HepG2 (cell line): Measurements from ENCODE around the gene CISD3. TPM values are rescaled to one million over a fixed set of nuclear protein-coding genes. Genes with fewer than 3 reads are reported as not detected.

Experiments
- ADNP ChIP-seq: sonication (generic); formaldehyde crosslinking; IDR thresholded peaks from 2 replicates; pipeline ENCODE4 v1.4.0; 2020; ENCODE audit warnings: missing genetic modification reagents
- ARNT ChIP-seq: fragments of 450-650 bp; IDR thresholded peaks from 2 replicates; pipeline ENCODE4 v1.6.1; 2017
- BRD4 ChIP-seq: sonication (generic); formaldehyde crosslinking; IDR thresholded peaks from 2 replicates; pipeline ENCODE4 v1.4.0; 2020; ENCODE audit warnings: missing genetic modification reagents
- GZF1 ChIP-seq: sonication (generic); formaldehyde crosslinking; IDR thresholded peaks from 2 replicates; pipeline ENCODE4 v1.5.1; 2020; ENCODE audit warnings: mild to moderate bottlenecking, missing genetic modification reagents
- HNRNPL ChIP-seq: fragments of 200-400 bp; formaldehyde crosslinking; IDR thresholded peaks from 2 replicates; pipeline ENCODE4 v1.6.1; 2017; ENCODE audit warnings: mild to moderate bottlenecking, low read depth, low read length
- MBNL3 ChIP-seq: fragments of 250-450 bp; sonication (Bioruptor Pico); conservative IDR thresholded peaks from 2 replicates; pipeline ENCODE4 v1.8.0; 2022; ENCODE audit warnings: mild to moderate bottlenecking, inconsistent platforms
- NBN ChIP-seq: fragments of 450-650 bp; conservative IDR thresholded peaks from 2 replicates; pipeline ENCODE4 v1.6.1; 2017
- RAD21 ChIP-seq: fragments of 450-650 bp; formaldehyde crosslinking; IDR thresholded peaks from 2 replicates; pipeline ENCODE4 v1.5.0; 2020; ENCODE audit warnings: mild to moderate bottlenecking
- SMAD9 ChIP-seq: sonication (generic); formaldehyde crosslinking; IDR thresholded peaks from 2 replicates; pipeline ENCODE4 v1.5.1; 2020; ENCODE audit warnings: mild to moderate bottlenecking, missing genetic modification reagents
- TAF15 ChIP-seq: fragments of 200-400 bp; formaldehyde crosslinking; IDR thresholded peaks from one replicate; pipeline ENCODE4 v1.6.1; 2018; ENCODE audit warnings: mild to moderate bottlenecking, low read depth, low read length; ENCODE audit not compliant: poor library complexity, severe bottlenecking
- TP53 ChIP-seq: sonication (generic); formaldehyde crosslinking; conservative IDR thresholded peaks from 2 replicates; pipeline ENCODE4 v1.4.0; 2020; ENCODE audit warnings: missing genetic modification reagents
- ZMAT3 ChIP-seq: sonication (generic); formaldehyde crosslinking; conservative IDR thresholded peaks from 2 replicates; pipeline ENCODE4 v1.7.0; 2021; ENCODE audit warnings: missing genetic modification reagents
- ZNF574 ChIP-seq: sonication (generic); formaldehyde crosslinking; IDR thresholded peaks from 2 replicates; pipeline ENCODE4 v1.4.0; 2020; ENCODE audit warnings: missing genetic modification reagents
- ZSCAN9 ChIP-seq: IDR thresholded peaks from 2 replicates; pipeline ENCODE4 v1.6.1; 2016; ENCODE audit warnings: borderline replicate concordance
- polyA plus RNA-seq, 8 experiments: library from polyadenylated mRNA; depleted of rRNA in 3 of 8; stranded (reverse) in 7 of 8; unstranded in 1 of 8; fragments of >200 nt; fragmentation: Illumina TruSeq in 4 of 8; extraction: Trizol in 4 of 8; gene quantifications; 2 replicates each; pipeline versions ENCODE4 v1.2.1 to v1.2.3, GENCODE V29; 2011 to 2016; ENCODE audit warnings: low read depth in 4 of 8, missing spikeins in 1 of 8, mixed read lengths in 1 of 8; ENCODE audit not compliant: insufficient read depth in 1 of 8
- total RNA-seq, 5 experiments: library from RNA; depleted of rRNA; stranded (reverse); fragments of >200 nt; fragmentation: Illumina TruSeq; extraction: Trizol; gene quantifications; 2 replicates each; pipeline ENCODE4 v1.2.3, GENCODE V29; 2016; ENCODE audit warnings: low read depth in 1 of 5
- TF ChIP-seq, protein P1 (sequence below): sonication (generic); formaldehyde crosslinking; IDR thresholded peaks from 2 replicates; pipeline ENCODE4 v1.4.0; 2020; ENCODE audit warnings: mild to moderate bottlenecking, missing genetic modification reagents
- TF ChIP-seq, protein P2 (sequence below): sonication (generic); formaldehyde crosslinking; IDR thresholded peaks from 2 replicates; pipeline ENCODE4 v1.4.0; 2020; ENCODE audit warnings: missing genetic modification reagents

The CISD3 gene
- total and polyA plus RNA-seq, 2 of the 13 experiments (the other 11 are each of a cell fraction or from before 2014, with no cell fraction given): 30.0 to 34.1 TPM

GRCh38 chr17:38777641-38778250 is 47.6 kb downstream of the CISD3 start (continued):
- no peak for TF ChIP-seq ADNP (CRISPR knock-in tag)
- no peak for TF ChIP-seq RAD21
- no peak for TF ChIP-seq TP53
- no peak for TF ChIP-seq GZF1 (CRISPR knock-in tag)
- TF ChIP-seq ARNT: no peak
- TF ChIP-seq, protein P1, sequence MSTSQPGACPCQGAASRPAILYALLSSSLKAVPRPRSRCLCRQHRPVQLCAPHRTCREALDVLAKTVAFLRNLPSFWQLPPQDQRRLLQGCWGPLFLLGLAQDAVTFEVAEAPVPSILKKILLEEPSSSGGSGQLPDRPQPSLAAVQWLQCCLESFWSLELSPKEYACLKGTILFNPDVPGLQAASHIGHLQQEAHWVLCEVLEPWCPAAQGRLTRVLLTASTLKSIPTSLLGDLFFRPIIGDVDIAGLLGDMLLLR: no peak
- no peak for TF ChIP-seq ZMAT3 (CRISPR knock-in tag)
- TF ChIP-seq NBN: no peak
- no peak for TF ChIP-seq HNRNPL
- no peak for TF ChIP-seq ZSCAN9 (CRISPR knock-in tag)
- TF ChIP-seq, protein P2, sequence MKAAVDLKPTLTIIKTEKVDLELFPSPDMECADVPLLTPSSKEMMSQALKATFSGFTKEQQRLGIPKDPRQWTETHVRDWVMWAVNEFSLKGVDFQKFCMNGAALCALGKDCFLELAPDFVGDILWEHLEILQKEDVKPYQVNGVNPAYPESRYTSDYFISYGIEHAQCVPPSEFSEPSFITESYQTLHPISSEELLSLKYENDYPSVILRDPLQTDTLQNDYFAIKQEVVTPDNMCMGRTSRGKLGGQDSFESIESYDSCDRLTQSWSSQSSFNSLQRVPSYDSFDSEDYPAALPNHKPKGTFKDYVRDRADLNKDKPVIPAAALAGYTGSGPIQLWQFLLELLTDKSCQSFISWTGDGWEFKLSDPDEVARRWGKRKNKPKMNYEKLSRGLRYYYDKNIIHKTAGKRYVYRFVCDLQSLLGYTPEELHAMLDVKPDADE (CRISPR knock-in tag): no peak
- TF ChIP-seq BRD4 (CRISPR knock-in tag): no peak
- TF ChIP-seq MBNL3 (CRISPR knock-in tag): no peak
- no peak for TF ChIP-seq TAF15
- no peak for TF ChIP-seq ZNF574
- TF ChIP-seq SMAD9 (CRISPR knock-in tag): no peak
